ENCODE data around the gene COL23A1. TPM values are rescaled to one million over a fixed set of nuclear protein-coding genes. Genes with fewer than 3 reads are reported as not detected.

COL23A1 gene
- total and polyA plus RNA-seq, 2 of the 8 experiments (the other 6 are each of a cell fraction or from before 2014, with no cell fraction given) = 3.1 to 4.7 TPM

DNA sequence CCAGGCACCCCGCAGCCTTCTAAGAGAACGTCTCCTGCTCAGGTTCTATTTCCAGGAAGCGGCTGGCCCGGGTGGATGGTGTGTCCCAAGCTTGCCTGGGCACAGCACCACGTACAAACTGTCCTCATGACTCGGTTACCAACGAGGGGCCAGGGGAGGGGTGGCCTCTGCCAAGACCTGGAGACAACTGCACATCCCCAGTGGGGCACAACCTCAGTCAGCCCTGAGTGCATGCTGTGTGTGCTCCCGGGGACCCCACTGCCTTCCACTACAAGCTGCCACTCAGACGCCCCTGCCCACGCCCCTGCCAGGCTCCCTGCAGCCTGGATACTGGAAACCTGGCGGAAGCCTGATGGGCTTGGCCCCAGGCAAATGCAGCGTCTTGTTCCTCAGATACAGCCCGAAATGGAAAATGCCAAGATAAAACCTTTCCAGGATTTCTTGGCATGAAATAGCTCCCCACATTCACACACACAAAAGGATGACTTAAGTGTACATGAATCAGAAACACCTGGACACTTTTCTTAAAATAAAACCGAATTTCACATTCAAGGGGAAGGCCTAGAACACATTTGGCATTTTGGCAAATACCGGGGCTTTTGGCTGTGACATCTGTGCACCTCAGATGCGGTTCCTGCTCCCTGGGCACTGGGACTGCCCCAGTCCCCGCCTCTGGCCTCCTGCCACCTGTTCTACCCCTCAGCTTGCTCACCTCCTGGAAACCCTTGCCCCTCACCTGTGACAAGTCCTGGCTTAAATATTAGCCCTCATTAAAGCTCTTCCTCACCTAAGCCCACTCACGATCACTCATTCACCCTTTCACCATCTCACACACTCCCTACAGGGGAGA, 62.5 kb downstream of the COL23A1 start:
- no peak overlapping the region for H3K14ac ChIP-seq (ENCODE audit: insufficient read length)
- peaks cover 0 to 2% of the 10 kb centered on the region in 2 experiments for H4K20me1 ChIP-seq (replicated peaks in 1 of 2; ENCODE audit: control insufficient read depth in 1 of 2, insufficient read depth in 2 of 2, low read length in 2 of 2)
- peak overlapping the region; percentile 5; the same call in 1 of the 2 replicates for H2BK15ac ChIP-seq (ENCODE audit: low read length)
- no peaks in the 10 kb centered on the region for H3K23me2 ChIP-seq (ENCODE audit: low read depth, low read length)
- no peaks in the 10 kb centered on the region for H3K79me1 ChIP-seq (ENCODE audit: low read depth, low read length)
- ChIA-PET CTCF (ENCODE audit: partially characterized antibody) (interaction anchor here (0.7 to 1.6 kb wide), 4 partner anchors 16 to 67 kb away, joined by 3 to 6 read pairs (median 4); no protein-coding TSS in a partner anchor), POLR2A (ENCODE audit: partially characterized antibody) (interaction anchor here (1.0 to 1.2 kb wide), 2 partner anchors 8 to 17 kb away, joined by 3 read pairs; no protein-coding TSS in a partner anchor)
- no peak overlapping the region for H2BK120ac ChIP-seq (replicated peaks; ENCODE audit: low read depth, low read length)
- H3K9ac ChIP-seq (replicated peaks in 1 of 4; ENCODE audit: extremely low read depth in 1 of 4, low read depth in 3 of 4, low read length in 3 of 4) = no peak overlapping the region
- no peaks in the 10 kb centered on the region for H3K79me2 ChIP-seq (ENCODE audit: control insufficient read depth in 1 of 2, insufficient read depth in 2 of 2, low read length in 2 of 2)
- H3K18ac ChIP-seq (ENCODE audit: extremely low read depth, low read length) = peak overlapping the region; percentile 48
- whole genome bisulfite sequencing, 2 experiments (ENCODE audit: extremely low coverage in 1 of 2, insufficient coverage in 1 of 2, insufficient read length in 1 of 2, insufficient replicate concordance in 2 of 2, low coverage in 1 of 2, low lambda C conversion rate in 2 of 2, missing lambda C conversion rate in 1 of 2) = 85% methylated on average over 18 of the region's 18 CpGs; no CpG with 5 or more reads in 1 of the 2 experiments
- H3K4me1 ChIP-seq (replicated peaks in 1 of 4; ENCODE audit: control insufficient read depth in 3 of 4, insufficient read depth in 4 of 4, low read length in 3 of 4) = peaks cover 0 to 20% (median 13%) of the 10 kb centered on the region in 4 experiments; a peak in 6 of 7 replicates
- H4K5ac ChIP-seq (ENCODE audit: insufficient read length, low read depth, low read length) = no peak overlapping the region
- no peak overlapping the region for H3K56ac ChIP-seq (replicated peaks; ENCODE audit: insufficient read length, low read depth, low read length)
- no peak overlapping the region for H2BK5ac ChIP-seq (ENCODE audit: low read depth, low read length)
- H3K4me3 ChIP-seq (ENCODE audit: extremely low read depth in 1 of 4, insufficient read depth in 2 of 4, low read depth in 3 of 4, low read length in 4 of 4) = no peak overlapping the region
- H2BK12ac ChIP-seq (ENCODE audit: low read depth, low read length) = peak overlapping the region; percentile 35; the same call in 1 of the 2 replicates
- H4K91ac ChIP-seq (replicated peaks; ENCODE audit: insufficient read length, low read length) = peak overlapping the region; percentile 41
- DNase-seq (ENCODE audit: low read depth in 1 of 2, low spot score in 2 of 2) = no peak
- H2BK20ac ChIP-seq (ENCODE audit: low read length) = peak overlapping the region; percentile 72; the same call in 1 of the 2 replicates
- H3K9me3 ChIP-seq (ENCODE audit: insufficient read depth in 2 of 2, low read depth in 1 of 2, low read length in 1 of 2) = no peaks in the 10 kb centered on the region; a peak in 1 of 4 replicates
- no peak overlapping the region for H3K4me2 ChIP-seq (ENCODE audit: insufficient read depth in 1 of 2, low read depth in 2 of 2, low read length in 2 of 2)
- H4K8ac ChIP-seq (ENCODE audit: extremely low read depth, insufficient read depth, low read length) = no peak overlapping the region
- no peak for FAIRE-seq
- no peaks in the 10 kb centered on the region for H3K36me3 ChIP-seq (ENCODE audit: control insufficient read depth in 2 of 4, insufficient read depth in 4 of 4, low read length in 3 of 4)
- H2AFZ ChIP-seq (ENCODE audit: low read length) = no peak overlapping the region
- no peak overlapping the region for H3K27ac ChIP-seq (ENCODE audit: low read depth, low read length)
- no peak overlapping the region for H3K23ac ChIP-seq (ENCODE audit: insufficient read length)
- no peaks in the 10 kb centered on the region; a peak in 1 of 7 replicates for H3K27me3 ChIP-seq (replicated peaks in 1 of 4; ENCODE audit: control insufficient read depth in 3 of 4, extremely low read depth in 1 of 4, insufficient read depth in 3 of 4, low read length in 3 of 4)
- no peak overlapping the region for H3K4ac ChIP-seq (replicated peaks; ENCODE audit: insufficient read length, low read depth, low read length)
- no peak overlapping the region for H2AK5ac ChIP-seq (ENCODE audit: low read depth, low read length)
- TF ChIP-seq KDM4A (IDR thresholded peaks at IDR 0.05; ENCODE audit: low read depth, low read length, severe bottlenecking) = no peak
- no peak for TF ChIP-seq RNF2 (IDR thresholded peaks at IDR 0.05; ENCODE audit: borderline replicate concordance, low read depth, low read length, missing control alignments, poor library complexity, severe bottlenecking)
- TF ChIP-seq SIX5 (IDR thresholded peaks at IDR 0.05; ENCODE audit: low read depth, low read length) = no peak
- no peak for TF ChIP-seq CHD1 (IDR thresholded peaks at IDR 0.05; ENCODE audit: low read depth, low read length)
- no peak for TF ChIP-seq SP1 (IDR thresholded peaks at IDR 0.05; ENCODE audit: low read depth, low read length)
- no peak for TF ChIP-seq SP2 (IDR thresholded peaks at IDR 0.05; ENCODE audit: low read length)
- no peak for TF ChIP-seq TAF1 (IDR thresholded peaks at IDR 0.05; ENCODE audit: low read depth, low read length)
- no peak for TF ChIP-seq PHF8 (conservative IDR thresholded peaks at IDR 0.05; ENCODE audit: low read depth, low read length)
- TF ChIP-seq CBX5 (IDR thresholded peaks at IDR 0.05; ENCODE audit: low read depth, low read length) = no peak
- no peak for TF ChIP-seq RFX5 (IDR thresholded peaks at IDR 0.05; ENCODE audit: borderline replicate concordance, low read depth, low read length)

Measured in H1 (cell line).